B cell (primary cell): ENCODE results near the gene FBN2. TPM values are rescaled to one million over a fixed set of nuclear protein-coding genes. Genes with fewer than 3 reads are reported as not detected.

Source experiments
- ATAC-seq: fragments of 200-7000 bp; cut with Tn5 transposase; one replicate; pipeline ENCODE4 v1.10.0; 2021; ENCODE audit warnings: low read depth, mild to moderate bottlenecking, moderate number of reproducible peaks, moderate library complexity
- CTCF ChIA-PET: fragments of 350-600 bp; sonication (Branson Sonifier 250); formaldehyde crosslinking; loops from one replicate; lab custom pipeline; 2021; ENCODE audit warnings: antibody characterized with exemption, inconsistent platforms; lab: Charles Lee
- POLR2A ChIA-PET: fragments of 350-600 bp; sonication (Branson Sonifier 250); formaldehyde crosslinking; loops from one replicate; lab custom pipeline; 2021; ENCODE audit warnings: antibody characterized with exemption; lab: Charles Lee
- DNase-seq: peaks from one replicate; pipeline ENCODE4 v3.0.0; 2013
- H2AFZ ChIP-seq: 2 replicates; pipeline ENCODE4 v1.6.1; 2012; ENCODE audit warnings: mild to moderate bottlenecking, low read depth, low read length; ENCODE audit not compliant: insufficient read depth, poor library complexity, severe bottlenecking
- H3K27ac ChIP-seq, 2 donors: 1 replicate in 1 of 2; 2 replicates in 1 of 2; pipeline ENCODE4 v1.5.1; 2012 to 2013; ENCODE audit warnings: low read length in 2 of 2, mild to moderate bottlenecking in 2 of 2, moderate library complexity in 1 of 2
- H3K27me3 ChIP-seq, 4 experiments: fragments of 200-600 bp in 1 of 4; sonication (generic) in 1 of 4; replicated peaks in 1 of 4; 1 replicate in 2 of 4; 2 replicates in 2 of 4; pipeline versions ENCODE4 v1.6.1 to v1.7.0; 2013 to 2016; ENCODE audit warnings: low read length in 3 of 4, mild to moderate bottlenecking in 2 of 4, mixed read lengths in 1 of 4, moderate library complexity in 1 of 4; ENCODE audit not compliant: insufficient read depth in 4 of 4, control insufficient read depth in 3 of 4; ENCODE audit errors: control extremely low read depth in 1 of 4
- H3K36me3 ChIP-seq, 2 experiments: replicated peaks in 1 of 2; 1 replicate in 1 of 2; 2 replicates in 1 of 2; pipeline versions ENCODE4 v1.6.1 to v1.7.1; 2013; ENCODE audit warnings: low read length in 1 of 2; ENCODE audit not compliant: insufficient read depth in 2 of 2, control insufficient read depth in 1 of 2; ENCODE audit errors: control extremely low read depth in 1 of 2, extremely low read depth in 1 of 2
- H3K4me1 ChIP-seq, 2 donors: fragments of 200-600 bp in 1 of 2; sonication (generic) in 1 of 2; 1 replicate in 1 of 2; 2 replicates in 1 of 2; pipeline versions ENCODE4 v1.5.1 to v1.6.1; 2013 to 2017; ENCODE audit warnings: low read length in 2 of 2; ENCODE audit not compliant: control insufficient read depth in 2 of 2, insufficient read depth in 2 of 2
- H3K4me2 ChIP-seq: replicated peaks from 2 replicates; pipeline ENCODE3; 2012; ENCODE audit warnings: mild to moderate bottlenecking, low read depth, low read length; ENCODE audit not compliant: poor library complexity, severe bottlenecking
- H3K4me3 ChIP-seq, 5 experiments: fragments of 200-600 bp in 1 of 5; sonication (generic) in 1 of 5; 1 replicate in 3 of 5; 2 replicates in 2 of 5; pipeline versions ENCODE4 v1.5.1 to v1.7.0; 2011 to 2016; ENCODE audit warnings: low read length in 4 of 5, mild to moderate bottlenecking in 4 of 5, low read depth in 2 of 5, control low read depth in 1 of 5, moderate library complexity in 1 of 5; ENCODE audit not compliant: insufficient read depth in 1 of 5; ENCODE audit errors: control extremely low read depth in 1 of 5, extremely low read depth in 1 of 5
- H3K79me2 ChIP-seq: fragments of 200-600 bp; sonication (generic); one replicate; pipeline ENCODE4 v1.6.0; 2016; ENCODE audit warnings: low read length; ENCODE audit not compliant: control insufficient read depth, insufficient read depth
- H3K9ac ChIP-seq: fragments of 200-600 bp; sonication (generic); 2 replicates; pipeline ENCODE4 v1.6.1; 2017; ENCODE audit warnings: mild to moderate bottlenecking, low read length, moderate library complexity
- H3K9me3 ChIP-seq, 3 donors: one replicate each; pipeline versions ENCODE4 v1.6.1 to v1.7.1; 2013; ENCODE audit warnings: low read length in 2 of 3; ENCODE audit not compliant: control insufficient read depth in 2 of 3, insufficient read depth in 1 of 3; ENCODE audit errors: control extremely low read depth in 1 of 3
- H4K20me1 ChIP-seq: 2 replicates; pipeline ENCODE4 v1.6.0; 2012; ENCODE audit warnings: mild to moderate bottlenecking, low read length; ENCODE audit not compliant: insufficient read depth, control insufficient read depth, poor library complexity, severe bottlenecking
- H3K27ac Mint-ChIP-seq: one replicate; pipeline ENCODE4 v1.8.0; 2021; ENCODE audit warnings: mixed read lengths
- H3K27me3 Mint-ChIP-seq: one replicate; pipeline ENCODE4 v1.8.0; 2021; ENCODE audit warnings: mixed read lengths
- H3K4me1 Mint-ChIP-seq: one replicate; pipeline ENCODE4 v1.8.0; 2021; ENCODE audit warnings: mixed read lengths
- H3K4me3 Mint-ChIP-seq: one replicate; pipeline ENCODE4 v1.8.0; 2021; ENCODE audit warnings: mixed read lengths
- H3K9me3 Mint-ChIP-seq: one replicate; pipeline ENCODE4 v1.8.0; 2022; ENCODE audit warnings: mixed read lengths; ENCODE audit not compliant: insufficient read depth
- EZH2 ChIP-seq: IDR thresholded peaks from 2 replicates; pipeline ENCODE4 v1.6.1; 2012; ENCODE audit warnings: borderline replicate concordance, low read depth, mild to moderate bottlenecking, moderate library complexity, low read length; ENCODE audit not compliant: insufficient read depth, poor library complexity, severe bottlenecking
- WGBS: methylation state at CpG from one replicate; pipeline ENCODE4 v1.1.5; 2013; ENCODE audit warnings: missing lambda C conversion rate; ENCODE audit not compliant: insufficient coverage; 5-methylcytosine and 5-hydroxymethylcytosine counted together
- intact Hi-C: fragments of 100-400 bp; cut with micrococcal nuclease; formaldehyde crosslinking; loops from one replicate; pipeline ENCODE4 v1.10.0; 2022
- polyA plus RNA-seq: library from polyadenylated mRNA; depleted of rRNA; stranded (reverse); fragments of >200 nt; gene quantifications from 2 replicates; pipeline ENCODE4 v1.2.3, GENCODE V29; 2012
- total RNA-seq, 2 donors: library from RNA; stranded (reverse); fragments of 120-200 nt in 1 of 2; gene quantifications; 1 replicate in 1 of 2; 2 replicates in 1 of 2; pipeline versions ENCODE4 v1.2.3 to v1.2.4, GENCODE V29; 2013 to 2022
- TF ChIP-seq, protein P1 (sequence below): fragments of 200-600 bp; IDR thresholded peaks from one replicate; pipeline ENCODE4 v1.8.0; 2022; ENCODE audit warnings: antibody characterized with exemption, mild to moderate bottlenecking

Gene FBN2
- total and polyA plus RNA-seq, 2 donors (not counting 1 experiment from before 2014, with no cell fraction given) = 0.03 TPM; not detected in 1

- Histone ChIP-seq H4K20me1 (no peaks in the 10 kb centered on the region), H3K4me2 (no peak overlapping the region), H3K27me3 (no peaks in the 10 kb centered on the region), H3K27ac (no peak overlapping the region), H3K4me3 (no peak overlapping the region), H3K79me2 (no peaks in the 10 kb centered on the region), H3K9me3 (no peaks in the 10 kb centered on the region), H3K4me1 (no peaks in the 10 kb centered on the region), H3K9ac (no peak overlapping the region), H2AFZ (no peak overlapping the region), H3K36me3 (no peaks in the 10 kb centered on the region)
- Mint-ChIP-seq H3K4me1 (no peaks in the 10 kb centered on the region), H3K9me3 (peaks cover 7% of the 10 kb centered on the region), H3K4me3 (no peak overlapping the region), H3K27me3 (no peaks in the 10 kb centered on the region), H3K27ac (no peak overlapping the region)
- intact Hi-C loops = no loop called here
- POLR2A ChIA-PET = no interaction called here
- no peak for ATAC-seq
- no CpG with 5 or more reads among the region's 3 CpGs for WGBS
- DNase-seq = no peak
- CTCF ChIA-PET = no interaction called here
- TF ChIP-seq, protein P1, sequence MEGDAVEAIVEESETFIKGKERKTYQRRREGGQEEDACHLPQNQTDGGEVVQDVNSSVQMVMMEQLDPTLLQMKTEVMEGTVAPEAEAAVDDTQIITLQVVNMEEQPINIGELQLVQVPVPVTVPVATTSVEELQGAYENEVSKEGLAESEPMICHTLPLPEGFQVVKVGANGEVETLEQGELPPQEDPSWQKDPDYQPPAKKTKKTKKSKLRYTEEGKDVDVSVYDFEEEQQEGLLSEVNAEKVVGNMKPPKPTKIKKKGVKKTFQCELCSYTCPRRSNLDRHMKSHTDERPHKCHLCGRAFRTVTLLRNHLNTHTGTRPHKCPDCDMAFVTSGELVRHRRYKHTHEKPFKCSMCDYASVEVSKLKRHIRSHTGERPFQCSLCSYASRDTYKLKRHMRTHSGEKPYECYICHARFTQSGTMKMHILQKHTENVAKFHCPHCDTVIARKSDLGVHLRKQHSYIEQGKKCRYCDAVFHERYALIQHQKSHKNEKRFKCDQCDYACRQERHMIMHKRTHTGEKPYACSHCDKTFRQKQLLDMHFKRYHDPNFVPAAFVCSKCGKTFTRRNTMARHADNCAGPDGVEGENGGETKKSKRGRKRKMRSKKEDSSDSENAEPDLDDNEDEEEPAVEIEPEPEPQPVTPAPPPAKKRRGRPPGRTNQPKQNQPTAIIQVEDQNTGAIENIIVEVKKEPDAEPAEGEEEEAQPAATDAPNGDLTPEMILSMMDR = no peak
- TF ChIP-seq EZH2 = no peak
Observed at GRCh38 chr5:128579093-128579492, 41.0 kb upstream of the FBN2 start.

- no peaks in the 10 kb centered on the region for H3K79me2 ChIP-seq
- ATAC-seq = no peak
- no peaks in the 10 kb centered on the region for H4K20me1 ChIP-seq
- no peak overlapping the region for H3K9ac ChIP-seq
- Mint-ChIP-seq H3K27ac (no peak overlapping the region), H3K9me3 (no peaks in the 10 kb centered on the region), H3K4me1 (no peaks in the 10 kb centered on the region), H3K27me3 (no peaks in the 10 kb centered on the region), H3K4me3 (no peak overlapping the region)
- no peaks in the 10 kb centered on the region for H3K27me3 ChIP-seq
- ChIA-PET CTCF (no interaction called here), POLR2A (no interaction called here)
- intact Hi-C loops = no loop called here
- H3K27ac ChIP-seq = no peak overlapping the region
- H3K4me1 ChIP-seq = no peaks in the 10 kb centered on the region
- H3K4me2 ChIP-seq = no peak overlapping the region
- 50% methylated on average over 1 of the region's 1 CpG for WGBS
- TF ChIP-seq, protein P1 = no peak
- no peak for TF ChIP-seq EZH2
- no peaks in the 10 kb centered on the region for H3K36me3 ChIP-seq
- no peaks in the 10 kb centered on the region for H3K9me3 ChIP-seq
- DNase-seq = no peak
- no peak overlapping the region for H3K4me3 ChIP-seq
- H2AFZ ChIP-seq = no peak overlapping the region
Observed at GRCh38 chr5:128574041-128574440, 36.0 kb upstream of the FBN2 start.
